Fibroblast of the aortic adventitia (primary cell): ENCODE data around the gene POMT2. TPM values are rescaled to one million over a fixed set of nuclear protein-coding genes. Genes with fewer than 3 reads are reported as not detected.

ENCODE experiments used
- DNase-seq: peaks from one replicate; pipeline ENCODE4 v3.0.0-alpha.2; 2010; ENCODE audit warnings: low read depth
- H3K4me3 ChIP-seq: 2 replicates; pipeline ENCODE4 v1.5.1; 2011; ENCODE audit warnings: low read depth, mild to moderate bottlenecking, control low read depth, low read length, moderate library complexity
- CTCF ChIP-seq: IDR thresholded peaks from 2 replicates; pipeline ENCODE4 v1.5.1; 2011; ENCODE audit warnings: mild to moderate bottlenecking, low read length, control low read depth, inconsistent platforms; ENCODE audit not compliant: insufficient read depth
- total RNA-seq: library from RNA; depleted of rRNA; stranded (reverse); fragments of >200 nt; gene quantifications from 2 replicates; pipeline ENCODE4 v1.2.3, GENCODE V29; 2012; ENCODE audit warnings: low replicate concordance

Gene POMT2
- total RNA-seq, 1 donor = 15.2 TPM

- no peak for TF ChIP-seq CTCF
- H3K4me3 ChIP-seq = no peak overlapping the region
- DNase-seq = no peak
Observed at GRCh38 chr14:77353469-77354141, 32.9 kb upstream of the POMT2 start.

- no peak for DNase-seq
- TF ChIP-seq CTCF = no peak
- no peak overlapping the region for H3K4me3 ChIP-seq
Observed at GRCh38 chr14:77347751-77348150, 27.1 kb upstream of the POMT2 start.

- TF ChIP-seq CTCF = no peak
- DNase-seq = no peak
- no peak overlapping the region for H3K4me3 ChIP-seq
Observed at GRCh38 chr14:77346495-77346894, 25.8 kb upstream of the POMT2 start.

- no peak for DNase-seq
- no peak overlapping the region for H3K4me3 ChIP-seq
- no peak for TF ChIP-seq CTCF
Observed at GRCh38 chr14:77344377-77344996, 23.8 kb upstream of the POMT2 start.

GRCh38 chr14:77343662-77344061 lies 23.0 kb upstream of the POMT2 start:
- DNase-seq = no peak
- H3K4me3 ChIP-seq = no peak overlapping the region
- no peak for TF ChIP-seq CTCF

- no peak for TF ChIP-seq CTCF
- no peak overlapping the region for H3K4me3 ChIP-seq
- DNase-seq = no peak
Observed at GRCh38 chr14:77342726-77343397, 22.2 kb upstream of the POMT2 start.
